CD4-positive, alpha-beta T cell treated with Interferon gamma for 1 hour (primary cell): ENCODE results near the gene BGN.

Experiments used
- DNase-seq: peaks from one replicate; pipeline ENCODE4 v3.0.0-alpha.2; 2020

Gene BGN

DNA sequence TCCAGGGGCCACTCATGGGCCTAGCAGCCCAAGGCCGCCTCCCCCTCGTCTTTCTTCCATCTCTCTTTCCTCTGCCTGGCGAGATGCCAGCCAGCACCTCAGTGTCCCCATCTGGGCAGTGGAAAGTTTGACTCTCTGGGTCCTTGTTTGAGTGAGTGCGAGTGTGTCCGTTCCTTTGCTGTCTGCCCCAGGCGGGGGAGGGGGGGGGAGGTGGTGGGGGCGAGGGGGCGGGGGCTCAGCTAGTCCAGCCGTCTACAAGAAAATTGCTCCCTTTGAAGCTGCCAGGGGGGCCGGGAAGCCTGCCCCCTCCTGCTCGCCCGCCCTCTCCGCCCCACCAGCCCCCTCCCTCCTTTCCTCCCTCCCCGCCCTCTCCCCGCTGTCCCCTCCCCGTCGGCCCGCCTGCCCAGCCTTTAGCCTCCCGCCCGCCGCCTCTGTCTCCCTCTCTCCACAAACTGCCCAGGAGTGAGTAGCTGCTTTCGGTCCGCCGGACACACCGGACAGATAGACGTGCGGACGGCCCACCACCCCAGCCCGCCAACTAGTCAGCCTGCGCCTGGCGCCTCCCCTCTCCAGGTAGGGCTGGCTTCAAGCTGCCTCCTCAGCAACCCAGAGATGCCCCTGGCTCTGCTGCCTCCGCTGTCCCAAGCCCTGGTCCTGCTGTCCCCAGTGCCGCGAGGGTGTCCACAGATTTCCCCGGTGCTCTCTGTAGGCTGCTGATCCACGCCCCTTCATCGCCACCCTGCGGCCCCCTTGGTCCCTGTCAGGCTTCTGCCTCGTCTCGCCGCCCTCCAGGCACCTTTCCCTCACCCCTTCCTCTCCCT is at the start of gene BGN:
TSS of gene BGN (plus strand) at position 440 of the 821 bp plus-strand sequence. CDS start 9,652 bp downstream, outside the sequence.
- DNase-seq: no peak

DNA sequence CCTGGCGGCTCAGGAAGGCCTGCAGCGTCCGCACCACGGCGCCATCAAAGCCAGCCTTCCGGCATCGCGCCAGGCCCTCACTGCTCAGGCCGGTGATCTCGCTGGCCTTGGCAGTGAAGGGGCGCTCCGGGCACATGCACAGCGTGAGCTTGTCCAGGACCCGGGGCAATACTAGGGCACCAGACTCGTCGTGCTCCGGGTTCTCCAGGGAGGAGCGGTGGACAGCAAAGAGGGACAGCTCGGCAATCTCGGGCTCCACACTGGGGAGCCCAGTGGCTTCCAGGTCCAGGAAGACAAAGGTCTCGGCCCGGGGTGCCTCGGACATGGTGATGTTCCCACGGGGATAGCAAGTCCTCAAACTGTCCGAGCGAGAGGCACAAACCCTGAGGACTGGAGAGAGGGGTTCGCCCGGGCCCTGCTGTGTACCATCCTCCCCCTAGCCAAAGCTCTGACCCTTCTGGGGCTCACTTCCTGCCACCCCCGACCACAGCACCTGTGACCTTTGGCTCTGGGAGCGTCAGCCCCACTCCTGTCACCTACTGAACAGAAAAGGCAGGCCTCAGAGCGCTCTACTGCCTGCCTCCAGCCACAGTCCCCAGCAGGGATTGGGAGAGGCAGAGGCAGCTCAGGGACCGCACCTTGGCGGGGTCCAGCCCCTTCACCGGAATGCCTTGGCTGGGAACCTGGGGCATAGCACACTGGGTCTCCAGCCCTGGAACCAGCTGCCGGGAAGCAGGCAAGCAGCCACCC is 49.5 kb upstream of the BGN start:
- no peak for DNase-seq

DNA sequence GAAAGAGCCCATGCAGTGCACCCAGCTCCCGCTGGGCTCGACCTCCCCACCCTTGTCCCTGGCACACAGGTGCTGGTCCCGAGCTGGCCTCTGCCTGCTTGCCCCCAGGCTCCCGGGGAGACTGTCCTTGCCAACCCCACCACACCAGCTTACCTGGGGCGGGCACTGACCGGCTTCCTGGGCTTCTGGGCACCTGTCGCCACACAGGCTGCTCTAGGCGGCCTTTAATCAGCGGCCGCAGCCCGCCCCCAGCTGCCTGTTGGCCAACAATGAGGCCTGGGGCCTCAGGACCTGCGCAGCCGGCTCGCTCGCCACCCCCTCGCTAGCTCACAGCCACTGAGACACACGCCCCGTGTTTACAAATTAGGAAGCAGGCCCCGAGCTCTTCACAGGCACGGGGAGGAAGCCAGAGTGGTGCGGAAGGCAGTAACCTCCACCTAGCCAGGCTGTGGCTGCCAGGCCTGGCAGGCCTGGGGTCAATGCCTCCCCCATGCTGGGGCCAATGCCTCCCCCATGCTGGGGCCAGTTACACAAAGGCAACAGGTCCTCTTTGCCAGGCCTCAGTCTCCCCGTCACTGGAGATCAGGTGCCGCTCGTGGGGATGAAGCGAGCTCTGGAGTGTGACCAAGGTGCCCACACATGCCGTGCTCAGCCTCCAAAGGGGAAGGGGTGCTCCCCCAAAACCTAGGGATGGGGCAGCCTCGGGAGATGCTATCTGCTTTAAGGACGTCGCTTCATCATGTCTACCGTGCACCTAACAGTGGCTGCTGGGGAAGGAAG is 48.7 kb upstream of the BGN start, which contains the start of gene TREX2:
TSS of gene TREX2 (minus strand) at position 201 of the 780 bp plus-strand sequence. CDS start 626 bp downstream, outside the sequence.
- DNase-seq: no peak

DNA sequence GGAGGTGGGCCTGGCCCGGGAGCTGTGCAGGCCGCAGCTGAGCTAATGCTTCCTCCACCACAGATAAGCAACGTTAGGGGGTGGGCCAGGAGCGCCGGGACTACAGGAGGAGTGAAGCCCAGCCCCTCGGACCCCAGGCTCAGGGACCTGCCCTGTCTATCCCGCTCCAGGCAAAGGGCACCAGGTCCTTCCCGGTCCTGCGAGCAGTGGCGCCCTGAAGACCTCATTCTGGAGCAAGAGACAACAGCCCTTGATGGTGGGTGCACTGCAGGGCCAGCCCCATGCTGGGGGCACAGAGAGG is 48.2 kb upstream of the BGN start:
- DNase-seq: no peak

DNA sequence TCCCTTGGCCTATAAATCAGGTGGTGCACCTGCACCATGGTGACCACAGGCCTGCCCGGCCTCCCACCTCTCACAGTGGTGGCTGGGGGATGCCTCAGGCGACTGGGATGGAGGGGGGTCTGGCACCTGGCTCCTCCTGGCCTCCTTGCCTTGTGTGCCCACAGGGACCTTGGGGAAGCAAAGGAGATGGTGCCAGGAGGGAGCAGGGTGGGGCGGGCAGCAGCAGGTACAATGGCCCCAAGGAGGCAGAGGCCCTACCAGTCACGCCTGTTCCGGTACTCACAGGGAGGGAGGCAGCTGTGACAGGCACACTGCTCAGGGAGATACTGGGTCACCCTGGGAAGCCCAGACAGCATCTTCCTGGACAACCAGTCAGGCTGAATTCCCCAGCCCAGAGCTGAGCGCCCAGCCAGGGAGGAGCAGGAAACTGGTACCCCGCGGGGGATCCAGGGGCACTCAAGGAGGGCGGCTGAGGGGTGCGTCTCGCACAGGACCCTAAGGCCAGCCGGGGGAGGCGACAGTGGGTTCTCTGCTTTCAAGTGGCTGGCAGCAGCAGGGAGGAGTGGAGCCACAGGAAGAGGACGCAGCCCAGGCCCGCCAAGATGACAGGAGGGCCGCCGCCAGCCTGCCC is 47.7 kb upstream of the BGN start:
- DNase-seq: no peak

DNA sequence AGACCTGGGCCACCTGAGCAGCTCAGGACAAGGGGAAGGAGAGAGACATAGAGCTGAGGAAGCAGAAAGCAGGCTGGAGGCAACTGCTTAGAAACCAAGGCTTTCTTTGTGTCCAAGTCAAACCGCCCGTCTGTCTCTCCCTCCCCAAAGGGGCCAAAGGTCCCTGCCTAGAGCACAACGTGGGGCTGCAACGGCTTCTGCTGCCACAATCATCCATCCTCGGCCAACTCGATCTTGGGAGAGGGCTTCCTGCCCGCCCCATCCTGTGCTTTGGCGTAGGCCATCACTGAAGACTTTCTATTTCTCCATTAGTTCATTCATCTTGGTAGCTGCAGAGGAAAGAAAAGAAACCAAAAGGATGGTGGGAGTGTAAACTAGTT is 47.2 kb upstream of the BGN start:
- DNase-seq: no peak

DNA sequence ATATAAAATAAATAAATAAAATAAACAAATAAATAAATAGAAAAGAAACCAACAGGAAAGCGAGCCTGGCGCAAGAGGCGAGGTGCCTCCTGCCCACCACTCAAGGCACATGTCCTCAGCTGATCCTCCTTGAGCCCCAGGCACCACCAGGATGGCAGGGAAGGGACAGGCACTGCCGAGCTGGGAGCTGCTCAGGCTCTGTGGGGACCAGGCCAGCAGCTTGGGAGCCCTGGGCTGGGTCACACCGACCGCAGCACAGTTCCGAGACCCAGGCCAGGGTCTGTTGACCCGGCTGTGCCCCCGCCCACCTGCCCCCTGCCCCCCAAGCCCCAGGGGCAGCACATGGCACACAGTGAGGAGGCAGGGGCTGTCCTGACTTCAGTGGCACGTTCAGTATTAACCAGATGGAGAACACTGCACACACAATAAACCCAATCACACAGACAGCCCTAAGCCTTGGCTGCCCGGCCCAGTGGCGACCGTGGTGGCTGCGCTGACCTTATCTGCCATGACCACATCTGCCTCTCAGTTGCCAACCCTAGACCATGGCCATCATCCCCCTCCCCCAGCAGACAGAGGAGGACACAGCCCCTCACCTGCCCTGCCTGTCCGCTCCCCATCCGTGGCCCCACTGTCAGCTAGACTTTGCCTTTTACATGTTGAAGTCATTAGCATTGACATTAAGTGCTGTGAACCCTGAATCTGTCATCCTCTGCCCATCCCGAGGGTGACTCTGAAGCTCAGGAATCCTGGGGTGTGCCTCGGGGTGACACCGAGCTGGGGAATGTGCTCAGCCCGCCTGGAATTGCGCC is 46.0 kb upstream of the BGN start:
- DNase-seq: no peak

DNA sequence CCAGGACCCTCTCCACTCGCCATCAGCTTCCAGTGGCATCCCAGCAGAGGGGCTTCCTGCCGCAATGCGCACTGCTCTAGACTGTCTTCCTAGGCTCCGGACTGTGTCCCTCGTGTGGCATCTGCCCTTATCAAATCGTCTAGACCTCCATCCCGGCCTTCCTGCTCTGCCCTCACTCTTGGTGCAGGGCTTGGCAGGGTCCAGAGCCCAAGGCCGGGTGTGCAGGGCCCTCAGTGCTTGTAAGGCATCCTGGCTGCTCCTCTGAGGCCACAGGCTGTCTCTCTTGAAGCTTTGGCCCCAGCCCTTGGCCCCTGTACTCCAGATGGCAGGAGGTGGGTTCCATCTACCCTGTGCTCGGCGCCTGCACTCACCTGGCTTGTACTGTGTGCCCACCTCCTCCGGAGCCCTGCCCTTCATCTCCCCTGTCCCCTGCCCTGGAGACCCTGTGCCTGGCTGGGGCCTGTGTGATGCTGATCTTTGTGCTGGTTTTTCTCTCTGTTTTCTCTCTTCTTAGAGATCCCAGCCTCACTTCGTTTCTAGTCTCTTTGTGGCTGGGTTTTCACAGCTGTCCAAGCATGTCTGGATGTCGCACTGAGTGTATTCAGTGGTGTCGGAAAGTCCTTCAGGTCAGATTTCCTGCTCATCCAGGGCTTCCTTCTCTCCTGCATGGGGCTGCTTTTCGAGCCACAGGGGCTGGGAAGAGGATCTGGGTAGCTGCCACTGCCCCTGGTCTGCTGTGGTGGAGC is 45.2 kb upstream of the BGN start:
- DNase-seq: no peak

DNA sequence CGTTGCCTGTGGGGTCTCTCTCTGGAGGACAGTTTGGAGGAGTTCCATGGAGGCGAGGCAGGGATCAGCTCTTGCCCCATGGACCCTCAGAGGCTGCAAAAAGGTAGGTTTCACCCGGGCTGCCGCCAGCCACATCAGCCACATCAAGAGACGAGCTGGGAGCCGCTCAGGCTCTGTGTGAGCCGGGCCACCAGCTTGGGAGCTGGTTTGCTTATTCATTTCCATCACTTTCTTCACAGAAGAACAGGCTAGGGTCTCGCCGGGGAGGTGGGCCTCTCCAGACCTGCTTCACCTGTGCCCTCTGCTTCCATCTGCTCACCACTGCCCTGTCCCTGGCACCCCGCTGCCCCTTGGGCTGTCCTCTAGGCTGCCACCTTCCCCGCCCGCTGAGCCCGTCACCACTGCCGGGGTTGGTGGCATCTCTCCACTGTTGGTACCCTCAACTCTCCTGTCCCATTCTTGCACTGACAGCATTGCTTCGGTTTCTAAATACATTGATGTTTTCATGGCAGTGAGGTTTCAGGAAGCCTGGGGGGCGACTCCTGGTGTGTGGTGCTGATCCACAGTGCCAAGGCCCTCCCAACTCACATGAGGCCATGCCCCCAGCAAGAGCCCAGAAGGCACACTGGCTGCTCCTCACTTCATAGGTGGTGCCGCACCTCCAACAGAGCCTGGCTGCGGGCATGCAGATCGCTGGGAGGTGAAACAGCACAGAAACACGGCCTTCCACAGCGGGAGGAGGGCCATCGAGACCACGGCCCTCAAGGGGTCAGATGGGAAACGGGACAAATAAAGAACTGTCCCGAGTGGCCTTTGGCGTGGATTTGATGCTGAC is 44.4 kb upstream of the BGN start:
- DNase-seq: no peak

DNA sequence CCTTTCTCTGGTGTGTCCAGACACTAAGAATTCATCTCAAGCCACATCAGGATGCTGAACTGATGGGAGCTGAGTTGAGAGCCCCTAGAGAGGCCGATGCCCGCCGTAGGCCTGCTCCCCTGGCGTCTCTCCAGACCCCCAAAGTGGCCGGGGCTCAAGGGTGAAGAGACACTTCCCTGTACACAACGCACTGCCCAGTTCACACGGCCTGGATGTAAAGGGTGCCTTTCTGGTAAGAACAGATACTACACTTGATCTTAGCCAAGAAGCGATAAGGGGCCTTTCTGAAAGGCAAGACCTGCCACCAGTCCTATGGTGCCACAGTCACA is 43.9 kb upstream of the BGN start:
- no peak for DNase-seq

DNA sequence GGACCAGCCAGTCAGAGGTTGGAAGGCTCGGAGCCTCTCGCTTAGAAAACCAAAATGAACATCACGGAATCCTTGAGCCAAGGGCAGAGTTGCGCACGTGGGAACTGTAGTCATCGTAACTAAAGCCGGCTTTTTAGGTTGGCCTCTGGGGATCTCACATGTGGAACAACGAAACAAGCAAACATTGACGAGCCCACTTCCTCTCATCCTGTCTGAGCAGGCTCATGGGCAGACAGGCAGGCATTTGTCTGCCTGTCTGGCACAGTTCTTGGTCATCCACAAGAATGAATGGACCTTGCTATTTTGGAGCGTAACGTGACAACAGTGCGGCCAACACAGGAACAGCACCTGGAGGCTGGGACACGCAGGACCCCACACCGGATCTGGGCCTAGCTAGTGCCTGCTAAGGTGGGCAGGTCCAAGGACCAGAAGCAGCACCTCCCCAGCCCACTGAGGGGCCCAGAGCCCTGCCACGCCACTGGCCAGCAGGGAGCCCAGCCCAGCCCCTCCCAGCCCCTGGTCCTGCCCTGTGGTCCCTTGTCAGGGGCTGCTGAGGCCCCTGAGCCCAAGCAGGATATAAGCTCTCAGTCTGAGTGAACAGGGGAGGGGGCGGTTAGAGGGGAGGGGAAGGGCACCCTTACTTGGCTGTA is 39.8 kb upstream of the BGN start:
- DNase-seq: no peak

DNA sequence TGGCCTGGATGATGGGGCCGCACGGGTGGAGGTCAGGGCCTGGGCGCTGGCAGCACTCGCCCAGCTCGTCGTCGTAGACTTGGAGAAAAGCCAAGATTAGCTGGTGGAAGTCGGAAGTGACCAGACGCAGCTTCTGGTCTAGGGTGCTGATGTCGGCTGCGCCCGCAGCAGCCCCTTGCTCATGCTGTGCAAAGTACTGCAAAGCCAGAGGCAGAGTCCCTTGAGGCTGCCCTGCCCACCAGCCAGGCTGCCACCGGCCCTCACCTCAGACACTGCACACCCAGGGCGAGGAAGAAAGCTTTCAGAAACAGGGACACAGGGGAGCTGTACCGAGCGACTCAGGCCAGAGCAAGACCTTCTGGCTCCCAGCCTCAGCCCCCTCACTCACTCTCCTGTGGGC is 39.2 kb upstream of the BGN start:
- no peak for DNase-seq

DNA sequence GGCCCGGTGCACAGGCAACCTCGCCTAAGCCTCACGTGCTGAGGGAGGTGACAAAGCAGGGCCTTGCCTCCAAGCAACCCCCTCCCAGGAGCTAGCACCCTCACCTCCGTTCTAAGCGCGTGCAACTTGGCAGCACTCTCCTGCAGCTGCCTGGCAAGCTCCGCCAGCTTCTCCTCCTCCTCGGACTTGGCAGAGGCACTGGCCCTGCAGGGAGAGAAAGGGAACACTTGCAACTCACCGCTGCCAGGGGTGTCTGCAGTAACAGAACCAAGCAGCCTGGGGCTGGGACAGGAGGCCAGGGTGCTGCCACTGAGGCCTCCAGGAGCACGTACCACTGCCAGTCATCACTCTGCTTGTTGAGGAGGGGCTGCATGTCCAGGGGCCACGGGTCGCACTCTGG is 38.6 kb upstream of the BGN start:
- no peak for DNase-seq

DNA sequence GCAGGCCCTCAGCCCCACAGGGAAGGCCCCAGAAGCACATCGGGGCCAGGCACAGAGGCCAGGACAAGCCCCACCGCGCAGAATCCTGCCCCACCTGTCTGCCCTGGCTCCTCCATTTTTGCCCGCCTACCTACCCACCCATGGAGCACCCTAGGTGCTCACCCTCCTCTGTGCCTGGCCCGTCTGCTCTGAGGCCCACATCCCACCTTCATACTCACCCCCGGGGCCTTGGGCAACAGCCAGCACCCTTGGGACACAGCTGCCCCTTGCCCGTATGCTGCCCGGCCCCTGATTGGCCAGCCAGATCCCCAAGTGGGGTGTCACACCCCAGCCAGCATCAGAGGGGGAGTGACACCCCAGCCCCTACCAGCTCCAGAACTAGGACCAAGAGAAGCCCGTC is 38.1 kb upstream of the BGN start:
- DNase-seq: no peak

DNA sequence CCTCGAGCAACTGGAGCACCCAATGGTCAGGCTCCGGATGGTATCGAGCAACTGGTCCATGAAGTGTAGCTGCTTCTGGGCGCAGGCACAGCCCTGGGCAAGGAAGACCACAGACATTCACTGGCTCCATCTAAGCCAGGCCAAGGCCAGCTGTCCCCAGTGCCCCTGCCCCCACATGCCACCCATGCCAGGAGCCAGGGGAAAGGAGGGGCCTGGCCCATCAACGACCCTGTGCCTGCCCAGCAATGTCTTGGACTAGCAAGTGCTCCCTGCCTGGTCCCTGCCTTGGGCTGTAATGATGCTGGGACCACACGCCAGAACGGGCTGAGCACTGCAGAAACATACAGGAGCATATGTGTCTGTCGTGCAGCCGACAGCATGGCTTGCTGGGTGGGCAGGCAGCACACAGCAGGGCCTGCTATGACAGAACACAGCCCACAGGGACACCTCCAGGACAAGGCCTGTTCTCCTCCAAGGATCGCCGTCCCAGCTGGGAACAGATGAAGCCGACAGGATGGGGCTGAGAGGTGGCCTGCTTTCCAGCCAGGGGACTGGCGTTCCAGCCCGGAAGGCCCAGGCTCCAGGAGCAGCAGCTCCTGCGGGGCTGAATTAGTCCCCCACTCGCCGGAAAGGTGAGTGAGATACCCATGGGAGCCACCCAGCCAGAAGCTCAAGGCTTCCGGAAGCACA is 37.5 kb upstream of the BGN start:
- no peak for DNase-seq

DNA sequence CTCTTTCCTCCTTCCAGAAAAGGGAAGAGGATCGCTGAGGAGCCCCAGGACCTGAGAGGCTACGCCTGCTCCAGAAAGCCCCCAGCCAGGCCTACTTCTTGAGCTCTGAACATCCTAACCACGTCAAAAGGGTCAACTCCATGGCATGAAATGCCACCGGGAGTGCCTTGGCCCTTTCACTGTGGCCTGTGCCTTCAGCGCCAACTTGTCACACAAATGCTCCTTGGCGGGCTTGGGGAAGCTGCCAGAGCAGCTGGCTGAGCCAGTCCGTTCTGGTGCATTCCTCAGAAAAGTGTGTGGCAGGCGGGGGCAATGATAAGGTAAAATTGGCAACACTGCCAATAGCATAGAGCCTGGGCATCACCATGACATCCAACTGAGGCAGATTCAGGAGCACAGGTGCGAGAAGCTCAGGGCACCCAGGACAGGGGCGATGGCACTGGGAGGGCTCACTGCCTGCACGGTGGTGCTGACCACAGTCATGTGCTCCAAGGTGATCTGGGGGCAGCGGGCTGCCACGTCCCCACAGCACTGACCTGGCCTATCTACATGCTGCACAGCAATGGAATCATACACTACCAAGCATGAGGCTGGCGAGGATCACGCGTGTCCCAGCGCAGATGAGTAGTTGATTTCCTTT is 36.8 kb upstream of the BGN start:
- no peak for DNase-seq

DNA sequence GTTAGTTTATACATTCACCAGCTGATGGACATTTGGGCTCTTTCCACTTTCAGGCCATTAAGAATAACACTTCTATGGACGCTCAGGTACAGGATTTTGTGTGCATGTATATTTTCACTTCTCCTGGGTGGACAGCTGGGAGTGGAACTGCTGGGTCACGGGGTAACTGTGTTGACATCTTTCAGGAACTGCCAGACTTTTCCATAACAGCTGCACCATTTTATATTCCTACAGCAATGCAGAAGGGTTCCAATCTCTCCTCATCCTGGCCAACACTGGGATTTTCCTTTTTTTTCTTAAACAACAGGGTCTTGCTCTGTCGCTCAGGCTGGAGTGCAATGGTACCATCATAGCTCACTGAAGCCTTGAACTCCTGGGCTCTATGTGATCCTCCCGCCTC is 36.3 kb upstream of the BGN start:
- DNase-seq: no peak

DNA sequence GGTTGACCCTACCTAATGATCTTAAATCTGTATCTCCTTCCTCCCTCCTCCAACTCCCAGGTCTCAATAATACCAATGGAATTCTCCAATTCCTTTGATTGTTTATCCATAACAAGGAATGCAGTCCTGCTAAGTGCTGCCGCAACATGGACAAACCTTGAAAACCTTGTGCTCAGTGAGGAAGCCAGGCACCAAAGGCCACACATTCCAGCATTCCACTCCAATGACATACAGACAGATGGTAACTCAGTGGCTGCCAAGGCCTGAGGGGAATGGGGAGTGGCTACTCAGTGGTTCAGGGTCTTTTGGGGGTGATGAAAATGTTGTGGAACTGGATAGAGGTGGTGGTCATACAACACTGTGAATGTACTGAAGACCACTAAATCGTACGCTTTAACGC is 34.8 kb upstream of the BGN start:
- no peak for DNase-seq

DNA sequence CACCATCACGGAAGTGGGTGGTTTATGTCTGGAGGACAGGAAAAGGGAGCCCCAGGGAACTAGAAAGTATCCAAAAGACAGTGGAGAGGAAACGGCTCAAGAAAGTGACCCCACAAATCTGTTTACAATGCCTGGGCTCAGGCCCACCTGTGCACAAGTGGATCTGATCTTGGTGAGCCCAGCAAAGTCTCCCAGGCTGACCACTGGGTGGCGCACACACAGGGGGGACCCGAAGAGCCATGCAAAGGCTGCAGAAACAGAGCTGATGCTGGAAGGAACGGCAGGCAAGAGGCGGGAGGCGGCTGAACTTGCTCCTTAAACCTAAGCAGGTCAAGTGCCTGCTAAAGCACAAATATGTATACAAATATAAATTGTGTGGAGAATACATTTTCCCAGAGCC is 34.0 kb upstream of the BGN start:
- peak; percentile 33 for DNase-seq
